Suppressor macrophage (primary cell): ENCODE results near the gene TNPO1.

Source experiments
- DNase-seq, 4 experiments: peaks; one replicate each; pipeline ENCODE4 v3.0.0-alpha.2; 2020 to 2022

Gene TNPO1

GRCh38 chr5:72818866-72819534 is 2.5 kb downstream of the TNPO1 start:
- DNase-seq = peak; percentile 60 to 81 (median 78)

GRCh38 chr5:72821776-72822175 is 5.3 kb downstream of the TNPO1 start:
- DNase-seq = no peak

GRCh38 chr5:72822944-72823343 is 6.5 kb downstream of the TNPO1 start:
- no peak for DNase-seq

GRCh38 chr5:72829707-72830106 is 13.2 kb downstream of the TNPO1 start:
- DNase-seq = no peak

GRCh38 chr5:72830362-72830761 is 13.9 kb downstream of the TNPO1 start:
- no peak for DNase-seq

- DNase-seq = no peak
These were observed 15.2 kb downstream of the TNPO1 start for GRCh38 chr5:72831685-72832084.

GRCh38 chr5:72834924-72835323 is 18.5 kb downstream of the TNPO1 start:
- peak in 3 of 4 experiments; percentile 5 to 54 (median 53) for DNase-seq

- DNase-seq = no peak
These were observed 19.2 kb downstream of the TNPO1 start for GRCh38 chr5:72835633-72836032.

GRCh38 chr5:72836810-72837209 is 20.3 kb downstream of the TNPO1 start:
- DNase-seq = no peak

- no peak for DNase-seq
These were observed 21.1 kb downstream of the TNPO1 start for GRCh38 chr5:72837524-72838096.

GRCh38 chr5:72840041-72840440 is 23.6 kb downstream of the TNPO1 start:
- DNase-seq = peak in 3 of 4 experiments; percentile 16 to 40 (median 39)

- DNase-seq = no peak
These were observed 25.5 kb downstream of the TNPO1 start for GRCh38 chr5:72841756-72842535.

GRCh38 chr5:72842816-72843215 is 26.4 kb downstream of the TNPO1 start:
- DNase-seq = peak; percentile 64 to 82 (median 72)

GRCh38 chr5:72844218-72844603 is 27.8 kb downstream of the TNPO1 start:
- no peak for DNase-seq

GRCh38 chr5:72845889-72846288 is 29.4 kb downstream of the TNPO1 start:
- no peak for DNase-seq

GRCh38 chr5:72846483-72846882 is 30.0 kb downstream of the TNPO1 start:
- no peak for DNase-seq

- peak in 3 of 4 experiments; percentile 6 to 44 (median 32) for DNase-seq
These were observed 31.0 kb downstream of the TNPO1 start for GRCh38 chr5:72847439-72847838.

GRCh38 chr5:72847989-72848473 is 31.6 kb downstream of the TNPO1 start:
- peak; percentile 88 to 95 (median 93) for DNase-seq

- DNase-seq = peak; percentile 39 to 68 (median 52)
These were observed 32.3 kb downstream of the TNPO1 start for GRCh38 chr5:72848474-72849428.

GRCh38 chr5:72849546-72849945 is 33.1 kb downstream of the TNPO1 start:
- DNase-seq = peak in 1 of 4 experiments; percentile 19

- DNase-seq = no peak
These were observed 33.7 kb downstream of the TNPO1 start for GRCh38 chr5:72850113-72850512.

- DNase-seq = no peak
These were observed 35.9 kb downstream of the TNPO1 start for GRCh38 chr5:72852356-72852755.
